Renal cortical epithelial cell (primary cell): ENCODE results near the gene ADAMTS2. TPM values are rescaled to one million over a fixed set of nuclear protein-coding genes. Genes with fewer than 3 reads are reported as not detected.

Source experiments
- DNase-seq: peaks from one replicate; pipeline ENCODE4 v3.0.0-alpha.2; 2011; ENCODE audit warnings: low read depth
- total RNA-seq: library from RNA; depleted of rRNA; stranded (reverse); fragments of >200 nt; gene quantifications from 2 replicates; pipeline ENCODE4 v1.2.3, GENCODE V29; 2014

The ADAMTS2 gene
- total RNA-seq, 1 donor from 2014 or later: 4.2 TPM

- no peak for DNase-seq
These were observed 34.2 kb downstream of the ADAMTS2 start for GRCh38 chr5:179311091-179311470.

- DNase-seq: no peak
These were observed 34.7 kb downstream of the ADAMTS2 start for GRCh38 chr5:179310439-179311090.

- no peak for DNase-seq
These were observed 35.4 kb downstream of the ADAMTS2 start for GRCh38 chr5:179309751-179310320.

GRCh38 chr5:179309383-179309670 is 35.9 kb downstream of the ADAMTS2 start:
- DNase-seq: no peak

- DNase-seq: no peak
These were observed 36.5 kb downstream of the ADAMTS2 start for GRCh38 chr5:179308563-179309382.

- no peak for DNase-seq
These were observed 37.3 kb downstream of the ADAMTS2 start for GRCh38 chr5:179307931-179308471.

GRCh38 chr5:179307013-179307800 is 38.1 kb downstream of the ADAMTS2 start:
- DNase-seq: no peak

- no peak for DNase-seq
These were observed 38.9 kb downstream of the ADAMTS2 start for GRCh38 chr5:179306191-179307012.

GRCh38 chr5:179304871-179305270 is 40.4 kb downstream of the ADAMTS2 start:
- DNase-seq: no peak

GRCh38 chr5:179304466-179304865 is 40.8 kb downstream of the ADAMTS2 start:
- DNase-seq: no peak

GRCh38 chr5:179303451-179304200 is 41.6 kb downstream of the ADAMTS2 start:
- no peak for DNase-seq

GRCh38 chr5:179302499-179303185 is 42.6 kb downstream of the ADAMTS2 start:
- no peak for DNase-seq

- DNase-seq: no peak
These were observed 43.5 kb downstream of the ADAMTS2 start for GRCh38 chr5:179301796-179302195.

- DNase-seq: no peak
These were observed 43.9 kb downstream of the ADAMTS2 start for GRCh38 chr5:179301376-179301775.

- no peak for DNase-seq
These were observed 44.6 kb downstream of the ADAMTS2 start for GRCh38 chr5:179300581-179301180.

GRCh38 chr5:179298181-179298993 is 46.9 kb downstream of the ADAMTS2 start:
- DNase-seq: no peak

- DNase-seq: no peak
These were observed 47.6 kb downstream of the ADAMTS2 start for GRCh38 chr5:179297486-179298180.

- DNase-seq: no peak
These were observed 48.2 kb downstream of the ADAMTS2 start for GRCh38 chr5:179297026-179297425.
